CD4-positive, alpha-beta T cell treated with Interleukin-2 at 100 ng/mL for 4 hours (primary cell): ENCODE measurements around the gene CRYBA2.

ENCODE experiments used
- DNase-seq: peaks from one replicate; pipeline ENCODE4 v3.0.0-alpha.2; 2020; ENCODE audit warnings: low spot score

The CRYBA2 gene

GRCh38 chr2:218999021-218999880 is 6.0 kb upstream of the CRYBA2 start:
- no peak for DNase-seq

GRCh38 chr2:218998414-218999002 is 5.3 kb upstream of the CRYBA2 start:
- no peak for DNase-seq

GRCh38 chr2:218997731-218998130 is 4.5 kb upstream of the CRYBA2 start:
- no peak for DNase-seq

GRCh38 chr2:218996937-218997336 is 3.7 kb upstream of the CRYBA2 start:
- no peak for DNase-seq

GRCh38 chr2:218995972-218996711 is 2.9 kb upstream of the CRYBA2 start:
- peak; percentile 76 for DNase-seq

GRCh38 chr2:218995561-218995960 is 2.3 kb upstream of the CRYBA2 start:
- DNase-seq, result no peak

- DNase-seq, result no peak
Observed at GRCh38 chr2:218992703-218993344, 398 bp downstream of the CRYBA2 start.

- DNase-seq, result no peak
Observed at GRCh38 chr2:218992196-218992595, 1.0 kb downstream of the CRYBA2 start.

GRCh38 chr2:218991674-218992168 is 1.5 kb downstream of the CRYBA2 start:
- DNase-seq, result no peak

- no peak for DNase-seq
Observed at GRCh38 chr2:218990612-218991011, 2.6 kb downstream of the CRYBA2 start.

- DNase-seq, result no peak
Observed at GRCh38 chr2:218990052-218990451, 3.2 kb downstream of the CRYBA2 start.

GRCh38 chr2:218988650-218989049 is 4.6 kb downstream of the CRYBA2 start:
- no peak for DNase-seq

- DNase-seq, result no peak
Observed at GRCh38 chr2:218988164-218988563, 5.1 kb downstream of the CRYBA2 start.

GRCh38 chr2:218986148-218986761 is 7.0 kb downstream of the CRYBA2 start:
- no peak for DNase-seq

GRCh38 chr2:218985325-218986091 is 7.7 kb downstream of the CRYBA2 start:
- no peak for DNase-seq

- no peak for DNase-seq
Observed at GRCh38 chr2:218985021-218985324, 8.2 kb downstream of the CRYBA2 start, which contains the start of gene FEV. Gene FEV, minus strand, starts transcription at chr2:218985184. Its CDS starts 109 bp downstream, at chr2:218985075.

GRCh38 chr2:218984239-218985020 is 8.8 kb downstream of the CRYBA2 start:
- DNase-seq, result no peak

GRCh38 chr2:218983934-218984238 is 9.3 kb downstream of the CRYBA2 start:
- no peak for DNase-seq

GRCh38 chr2:218983263-218983933 is 9.8 kb downstream of the CRYBA2 start:
- DNase-seq, result no peak
